ENCODE data around the gene DHRS4L2.
"Not testable (repeated sequence)": the region's sequence is repeated elsewhere in the genome, so short reads cannot be mapped to it uniquely, and the experiment has no call there.

GRCh38 chr14:23949069-23949468, 39.7 kb upstream of the DHRS4L2 start:
- TF ChIP-seq, protein P1, sequence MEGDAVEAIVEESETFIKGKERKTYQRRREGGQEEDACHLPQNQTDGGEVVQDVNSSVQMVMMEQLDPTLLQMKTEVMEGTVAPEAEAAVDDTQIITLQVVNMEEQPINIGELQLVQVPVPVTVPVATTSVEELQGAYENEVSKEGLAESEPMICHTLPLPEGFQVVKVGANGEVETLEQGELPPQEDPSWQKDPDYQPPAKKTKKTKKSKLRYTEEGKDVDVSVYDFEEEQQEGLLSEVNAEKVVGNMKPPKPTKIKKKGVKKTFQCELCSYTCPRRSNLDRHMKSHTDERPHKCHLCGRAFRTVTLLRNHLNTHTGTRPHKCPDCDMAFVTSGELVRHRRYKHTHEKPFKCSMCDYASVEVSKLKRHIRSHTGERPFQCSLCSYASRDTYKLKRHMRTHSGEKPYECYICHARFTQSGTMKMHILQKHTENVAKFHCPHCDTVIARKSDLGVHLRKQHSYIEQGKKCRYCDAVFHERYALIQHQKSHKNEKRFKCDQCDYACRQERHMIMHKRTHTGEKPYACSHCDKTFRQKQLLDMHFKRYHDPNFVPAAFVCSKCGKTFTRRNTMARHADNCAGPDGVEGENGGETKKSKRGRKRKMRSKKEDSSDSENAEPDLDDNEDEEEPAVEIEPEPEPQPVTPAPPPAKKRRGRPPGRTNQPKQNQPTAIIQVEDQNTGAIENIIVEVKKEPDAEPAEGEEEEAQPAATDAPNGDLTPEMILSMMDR (IDR thresholded peaks at IDR 0.05 in 4 of 5, conservative IDR thresholded peaks at IDR 0.05 in 1 of 5) = not testable (repeated sequence)
- TF ChIP-seq POLR2A (IDR thresholded peaks at IDR 0.05) = not testable (repeated sequence)

All from gastrocnemius medialis (tissue), 4 donors.